Muscle of arm (tissue), 12 donors: ENCODE data around the gene ADAP1. TPM values are rescaled to one million over a fixed set of nuclear protein-coding genes. Genes with fewer than 3 reads are reported as not detected.
"Not testable (repeated sequence)": the region's sequence is repeated elsewhere in the genome, so short reads cannot be mapped to it uniquely, and the experiment has no call there.

Source experiments
- DNase-seq: peaks from one replicate; pipeline ENCODE4 v3.0.0-alpha.2; 2013
- polyA plus RNA-seq, 12 donors: library from polyadenylated mRNA; unstranded; fragments of 120-200 nt; gene quantifications; one replicate each; pipeline ENCODE4 v1.2.1, GENCODE V29; 2013; ENCODE audit not compliant: insufficient read length in 12 of 12

The ADAP1 gene
- polyA plus RNA-seq, 12 donors = 1.1 to 11.1 (median 2.4) TPM; not detected in 1

DNA sequence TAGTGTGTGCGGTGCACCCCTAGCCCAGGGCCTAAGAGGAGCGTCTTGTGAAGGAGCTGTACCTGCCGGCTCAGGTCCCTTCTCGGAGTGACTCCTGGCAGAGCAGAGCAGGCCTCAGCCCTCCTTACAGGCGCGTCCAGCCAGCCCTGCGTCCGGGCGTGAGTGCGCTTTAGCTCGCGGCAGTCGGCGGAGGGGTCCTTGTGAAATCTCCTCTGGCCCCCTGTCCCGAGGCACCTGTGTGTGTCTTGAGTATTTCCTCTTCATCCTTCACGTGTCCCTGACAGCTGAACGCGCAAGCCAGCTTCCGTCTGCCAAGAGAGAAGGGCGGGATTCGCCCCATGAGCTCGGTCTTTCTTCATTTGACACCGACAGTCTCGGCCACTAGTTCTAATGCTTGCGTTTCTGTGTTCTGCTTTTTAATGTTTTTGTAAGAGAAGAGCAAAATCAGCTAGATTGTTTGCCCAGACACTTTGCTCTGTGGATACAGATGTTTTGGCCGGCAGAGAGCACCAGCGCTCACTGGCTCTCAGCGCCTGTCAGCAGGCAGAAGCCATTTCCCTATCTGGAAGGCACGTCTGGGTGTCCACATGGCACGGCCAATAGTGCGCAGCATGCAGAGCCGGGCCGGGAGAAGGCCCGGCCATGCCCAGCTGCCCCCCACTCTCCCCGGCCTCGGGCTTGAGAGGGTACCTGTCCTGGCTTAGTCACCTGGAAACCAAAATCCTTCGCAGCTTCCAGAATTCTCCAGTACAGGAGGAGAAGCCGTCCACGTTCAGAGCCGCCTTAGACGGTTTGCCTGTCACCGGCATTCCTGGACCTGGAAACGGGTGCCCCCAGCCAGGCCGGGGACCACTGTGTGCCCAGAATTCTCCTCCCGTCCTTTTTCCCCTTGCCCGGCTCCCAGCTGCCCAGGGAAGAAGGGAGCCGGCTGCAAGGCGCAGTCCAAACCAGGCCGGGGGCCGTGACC lies 71.1 kb downstream of the ADAP1 start:
- DNase-seq = no peak

DNA sequence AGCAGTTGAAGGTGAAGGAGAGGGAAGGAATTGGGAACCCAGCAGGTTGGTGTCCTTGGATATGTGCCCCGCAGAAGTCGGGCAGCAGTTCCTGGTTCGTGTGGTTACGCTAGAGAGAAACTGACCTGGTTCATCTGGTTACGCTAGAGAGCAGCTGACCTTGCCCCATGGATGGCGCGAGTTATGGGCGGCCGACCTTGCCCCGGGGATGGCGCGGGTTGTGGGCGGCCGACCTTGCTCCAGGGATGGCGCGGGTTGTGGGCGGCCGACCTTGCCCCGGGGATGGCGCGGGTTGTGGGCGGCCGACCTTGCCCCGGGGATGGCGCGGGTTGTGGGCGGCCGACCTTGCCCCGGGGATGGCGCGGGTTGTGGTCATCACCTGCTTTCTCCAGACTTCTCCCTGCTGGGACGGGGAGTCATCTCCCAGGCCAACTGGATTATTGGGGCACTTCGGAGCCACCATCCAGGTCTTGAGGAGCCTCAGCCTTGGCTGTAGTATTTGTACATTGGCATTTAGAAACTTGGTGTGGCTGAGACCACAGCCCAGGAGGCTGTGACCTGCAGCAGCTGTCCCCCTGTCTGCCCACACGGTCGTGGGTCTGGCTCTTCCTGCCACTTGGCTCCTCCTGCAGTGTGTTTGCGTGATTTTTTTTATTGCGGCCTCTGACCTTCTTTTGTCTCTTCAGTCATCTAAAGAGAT lies 72.0 kb downstream of the ADAP1 start:
- no peak for DNase-seq

DNA sequence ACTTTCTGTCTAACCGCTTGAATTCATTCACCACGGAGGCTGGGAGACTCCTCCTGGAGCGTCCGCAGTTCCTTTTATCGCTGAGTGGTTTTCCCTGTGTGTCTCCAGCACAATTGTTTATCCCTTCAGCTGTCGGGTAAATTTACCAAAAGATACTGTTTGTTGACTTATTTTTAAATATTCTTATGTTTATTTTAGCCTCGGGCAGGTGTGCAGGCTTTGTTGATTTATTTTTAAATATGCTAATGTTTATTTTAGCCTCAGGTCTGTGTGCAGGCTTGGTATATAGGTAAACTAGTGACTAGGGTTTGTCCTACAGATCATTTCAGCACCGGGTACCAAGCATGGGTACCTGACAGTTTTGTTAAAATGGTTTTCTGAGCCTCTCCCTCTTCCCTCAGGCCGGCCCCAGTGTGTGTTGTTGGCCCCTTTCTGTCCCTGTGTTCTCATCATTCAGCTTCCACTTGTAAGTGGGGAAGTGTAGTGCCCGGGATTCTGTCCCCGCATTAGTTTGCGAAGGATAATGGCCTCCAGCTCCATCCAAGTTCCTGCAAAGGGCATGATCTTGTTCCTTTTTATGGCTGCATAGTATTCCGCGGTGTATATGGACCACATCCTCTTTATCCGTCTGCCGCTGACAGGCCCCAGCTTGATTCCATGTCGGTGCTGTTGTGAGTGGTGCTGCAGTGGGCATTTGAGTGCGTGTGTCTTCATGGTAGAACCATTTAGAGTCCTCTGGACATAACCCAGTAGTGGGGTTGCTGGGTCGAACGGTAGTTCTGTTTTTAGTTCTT lies 72.8 kb downstream of the ADAP1 start:
- no peak for DNase-seq

DNA sequence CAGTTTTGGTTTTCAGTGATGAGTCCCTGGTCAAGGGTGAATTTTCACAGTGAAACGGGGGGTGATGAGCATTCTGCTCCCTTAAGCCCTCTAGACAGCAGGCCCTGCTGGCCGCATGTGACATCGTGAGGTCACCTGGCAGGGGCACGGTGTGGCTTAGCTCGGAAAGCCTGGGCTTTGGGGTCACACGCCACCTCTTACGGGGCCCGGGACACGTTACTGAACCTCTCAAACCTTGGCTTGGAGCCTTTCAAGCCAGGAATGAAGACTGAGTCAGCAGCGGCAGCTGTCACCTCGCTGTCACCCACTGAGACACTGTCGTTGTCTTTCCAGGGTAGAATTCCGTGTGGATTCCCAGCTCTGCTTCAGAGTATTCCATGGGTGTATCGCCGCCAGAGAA lies 74.0 kb downstream of the ADAP1 start:
- DNase-seq = no peak

DNA sequence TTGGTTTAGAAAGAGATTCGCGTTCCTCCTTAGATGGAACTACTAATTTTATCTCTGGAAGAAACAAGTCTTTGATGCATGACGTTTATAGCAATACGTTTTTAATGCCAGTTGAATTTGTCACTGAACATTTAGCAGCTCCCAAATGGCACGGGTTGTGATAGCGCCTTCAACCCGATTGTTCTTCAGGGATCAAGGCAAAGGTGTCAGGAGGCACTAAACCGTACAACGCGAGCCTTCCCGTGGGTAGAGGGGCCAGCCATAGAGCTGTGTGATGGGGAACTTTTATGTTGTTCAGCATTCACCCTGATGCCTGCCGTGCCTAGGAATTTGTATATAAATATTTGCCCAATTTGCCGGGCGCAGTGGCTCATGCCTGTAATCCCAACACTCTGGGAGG lies 74.8 kb downstream of the ADAP1 start:
- no peak for DNase-seq

DNA sequence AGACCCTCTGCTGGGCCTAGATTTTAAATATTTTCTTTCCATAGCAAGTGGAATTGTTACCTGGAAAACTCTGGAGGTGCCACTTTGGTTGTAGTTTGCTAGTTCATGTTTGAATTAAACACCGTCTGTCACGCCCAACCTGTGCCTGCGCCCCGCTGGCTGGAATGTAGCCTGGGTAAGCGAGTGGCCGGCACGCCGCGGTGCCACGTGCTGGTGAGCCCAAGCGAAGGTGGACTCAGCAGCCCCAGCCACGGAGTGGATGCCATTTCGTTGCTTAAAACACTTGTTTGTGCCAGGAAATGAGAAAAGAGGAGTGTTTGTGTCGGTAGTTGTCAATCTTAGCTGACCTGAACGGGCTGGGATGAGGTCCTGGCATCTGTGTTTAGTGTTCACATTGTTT lies 75.4 kb downstream of the ADAP1 start:
- no peak for DNase-seq

DNA sequence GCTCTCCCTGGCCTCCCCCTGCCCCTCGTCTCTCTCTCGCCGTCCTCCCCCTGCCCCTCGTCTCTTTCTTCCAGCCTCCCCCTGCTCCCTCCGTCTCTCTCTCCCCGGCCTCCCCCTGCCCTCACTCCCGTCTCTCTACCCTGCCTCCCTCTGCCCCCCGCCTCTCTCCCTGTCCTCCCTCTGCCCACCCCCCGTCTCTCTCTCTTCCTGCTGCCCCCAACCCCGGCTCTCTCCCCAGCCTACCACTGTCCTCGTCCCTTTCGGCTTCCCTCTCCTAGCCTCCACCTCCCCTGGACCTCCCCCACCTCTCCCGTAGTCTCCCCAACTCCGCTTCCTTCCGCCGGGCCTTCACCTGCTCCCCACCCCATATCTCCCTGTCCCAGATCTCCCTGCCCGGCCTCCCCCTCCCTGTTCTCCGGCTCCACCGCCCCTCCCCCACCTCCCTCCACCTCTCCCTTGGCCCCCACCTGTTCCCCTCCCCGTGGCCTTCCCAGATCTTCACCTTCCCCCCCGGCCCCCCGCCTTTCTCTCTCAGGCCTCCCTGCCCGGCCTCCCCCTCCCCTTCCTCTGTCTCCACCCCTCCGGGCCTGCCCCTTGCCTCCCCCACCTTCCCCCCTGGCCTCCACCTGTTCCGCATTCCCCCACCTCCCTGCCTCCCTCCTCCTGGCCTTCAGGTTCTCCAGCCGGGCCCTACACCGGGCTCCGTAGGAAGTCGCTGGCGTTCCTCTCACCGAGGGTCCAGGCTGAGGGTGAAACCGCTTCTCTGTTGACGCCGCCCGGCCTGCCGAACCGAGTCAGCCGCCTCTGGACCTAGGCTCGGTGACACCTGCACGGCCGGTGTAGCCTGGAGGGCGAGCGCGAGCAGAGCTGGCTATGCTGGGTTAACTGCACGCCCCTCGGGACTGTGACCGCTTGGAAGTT lies 76.9 kb downstream of the ADAP1 start:
- no peak for DNase-seq

DNA sequence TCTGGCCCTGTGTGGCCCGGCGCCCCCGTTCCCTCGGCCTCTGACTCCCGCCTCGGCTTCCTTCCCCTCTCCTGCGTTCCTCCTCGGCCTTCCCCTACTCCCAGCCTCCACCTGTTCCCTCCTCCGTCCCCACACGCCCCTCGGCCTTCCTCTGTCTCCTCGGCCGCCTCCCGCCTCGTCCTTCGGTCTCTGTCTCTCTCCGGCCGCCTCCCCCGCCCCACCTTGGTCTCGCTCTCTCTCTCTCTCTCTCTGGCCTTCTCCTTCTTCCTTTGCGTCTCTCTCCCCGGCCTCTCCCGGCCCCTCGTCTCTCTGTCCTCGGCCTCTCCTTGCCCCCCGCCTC lies 77.5 kb downstream of the ADAP1 start:
- no peak for DNase-seq

DNA sequence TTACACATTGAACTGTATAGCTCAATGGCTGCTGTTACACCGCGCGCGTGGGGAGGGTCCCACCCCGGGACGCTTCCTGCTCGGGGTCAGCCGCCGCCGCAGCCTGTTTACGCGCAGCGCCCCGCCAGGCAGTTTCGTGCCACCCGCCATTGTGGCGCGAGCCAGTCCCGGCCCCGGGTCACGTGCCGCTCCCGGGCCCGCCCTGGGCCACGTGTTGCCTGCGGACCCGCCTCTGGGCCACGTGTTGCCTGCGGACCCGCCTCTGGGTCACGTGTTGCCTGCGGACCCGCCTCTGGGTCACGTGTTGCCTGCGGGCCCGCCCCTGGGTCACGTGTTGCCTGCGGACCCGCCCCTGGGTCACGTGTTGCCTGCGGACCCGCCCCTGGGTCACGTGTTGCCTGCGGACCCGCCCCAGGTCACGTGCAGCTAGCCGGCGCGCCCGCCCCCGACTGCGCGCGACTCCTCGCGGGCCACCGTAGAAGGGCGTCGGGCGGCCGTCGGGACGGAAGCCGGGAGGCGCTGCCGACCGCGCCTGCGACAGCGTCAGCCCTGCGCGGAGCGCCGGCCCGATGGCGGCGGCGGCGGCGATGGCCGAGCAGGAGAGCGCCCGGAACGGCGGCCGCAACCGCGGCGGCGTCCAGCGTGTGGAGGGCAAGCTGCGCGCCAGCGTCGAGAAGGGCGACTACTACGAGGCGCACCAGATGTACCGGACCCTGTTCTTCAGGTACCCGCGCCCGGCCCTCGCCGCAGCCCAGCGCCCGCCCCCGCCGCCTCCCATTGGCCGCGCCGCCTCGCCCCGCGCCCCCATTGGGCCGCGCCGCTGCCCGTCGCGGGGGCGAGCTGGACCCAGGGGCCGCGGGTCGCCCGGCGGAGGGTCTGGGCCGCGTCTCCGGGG lies 78.2 kb downstream of the ADAP1 start, which contains the start of gene GET4:
Gene GET4 (plus strand): TSS at position 478 of the 895 bp plus-strand sequence. CDS start 92 bp downstream, at position 570.
- DNase-seq = peak; percentile 92

DNA sequence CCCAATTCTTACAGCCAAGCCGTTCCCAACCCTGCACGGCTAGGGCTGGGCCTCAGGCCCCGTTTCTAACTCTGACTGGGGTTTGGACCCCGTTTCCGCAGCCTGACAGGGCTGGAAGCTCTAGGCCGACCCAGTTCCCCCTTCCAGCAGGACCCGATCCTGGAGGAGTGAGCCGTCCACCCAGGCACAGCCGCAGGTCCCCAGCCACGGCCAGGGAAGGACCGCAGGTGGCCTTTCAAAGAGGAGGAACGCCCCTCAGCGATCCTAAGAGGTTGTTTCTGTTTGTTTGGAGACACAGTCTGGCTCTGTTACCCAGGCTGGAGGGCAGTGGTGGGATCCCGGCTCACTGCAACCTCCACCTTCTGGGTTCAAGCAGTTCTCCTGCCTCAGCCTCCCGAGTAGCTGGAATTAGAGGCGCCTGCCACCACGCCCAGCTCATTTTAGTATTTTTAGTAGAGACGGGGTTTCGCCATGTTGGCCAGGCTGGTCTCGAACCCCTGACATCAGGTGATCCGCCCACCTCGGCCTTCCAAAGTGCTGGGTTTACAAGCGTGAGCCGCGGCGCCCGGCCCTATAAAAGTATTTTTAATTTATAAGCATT lies 78.9 kb downstream of the ADAP1 start:
- DNase-seq = no peak

DNA sequence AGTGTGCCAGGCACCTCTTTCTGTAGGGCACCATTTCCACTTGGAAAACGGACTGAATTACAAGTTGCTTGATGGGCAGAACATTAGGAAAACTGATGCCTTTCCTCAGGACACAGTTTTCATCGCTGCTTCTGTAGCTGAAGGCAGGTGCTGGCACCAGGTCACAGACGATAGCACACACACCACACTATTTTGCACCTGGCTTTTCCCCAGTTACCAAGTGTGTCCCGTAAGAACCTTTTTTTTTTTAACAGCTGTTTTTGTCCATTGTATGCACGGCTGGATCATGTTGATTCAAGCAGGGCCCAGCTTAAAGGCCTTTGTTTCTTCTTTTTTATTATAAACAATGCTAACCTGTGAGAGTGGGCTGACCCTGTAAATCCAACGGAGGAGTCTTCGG lies 79.4 kb downstream of the ADAP1 start:
- DNase-seq = no peak

DNA sequence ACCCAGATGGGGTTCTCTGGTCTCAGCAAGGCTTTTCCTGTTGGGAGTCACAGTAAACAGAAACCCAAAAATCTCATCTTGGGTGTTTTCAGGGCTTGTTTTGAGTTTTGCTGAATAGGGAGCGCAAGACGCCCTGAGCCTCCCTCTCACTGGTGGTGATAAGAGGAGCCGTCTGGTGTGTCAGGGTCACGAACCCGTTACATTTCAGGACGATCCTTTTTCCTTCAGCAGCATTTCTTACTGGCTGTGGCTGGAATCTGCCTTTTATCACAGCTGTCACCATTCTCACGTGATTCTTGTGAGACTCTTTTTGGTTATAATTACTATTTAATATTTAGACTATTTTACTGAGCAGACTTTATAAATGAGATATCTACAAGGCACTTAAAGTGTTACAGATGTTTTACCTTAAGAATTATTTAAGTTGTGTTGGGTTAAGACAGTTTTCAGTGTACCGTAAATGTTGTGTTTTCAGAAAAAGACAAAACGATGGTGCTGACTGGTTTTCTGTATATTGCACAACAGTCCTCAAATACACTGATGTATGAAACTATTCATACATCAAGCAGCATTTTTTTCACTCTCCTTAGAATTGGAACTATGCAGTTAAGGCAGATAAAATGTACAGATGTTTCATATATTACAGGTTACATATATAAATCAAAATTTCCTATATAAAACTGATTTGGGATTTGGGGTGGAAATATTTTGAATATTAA lies 80.3 kb downstream of the ADAP1 start:
- DNase-seq = no peak

DNA sequence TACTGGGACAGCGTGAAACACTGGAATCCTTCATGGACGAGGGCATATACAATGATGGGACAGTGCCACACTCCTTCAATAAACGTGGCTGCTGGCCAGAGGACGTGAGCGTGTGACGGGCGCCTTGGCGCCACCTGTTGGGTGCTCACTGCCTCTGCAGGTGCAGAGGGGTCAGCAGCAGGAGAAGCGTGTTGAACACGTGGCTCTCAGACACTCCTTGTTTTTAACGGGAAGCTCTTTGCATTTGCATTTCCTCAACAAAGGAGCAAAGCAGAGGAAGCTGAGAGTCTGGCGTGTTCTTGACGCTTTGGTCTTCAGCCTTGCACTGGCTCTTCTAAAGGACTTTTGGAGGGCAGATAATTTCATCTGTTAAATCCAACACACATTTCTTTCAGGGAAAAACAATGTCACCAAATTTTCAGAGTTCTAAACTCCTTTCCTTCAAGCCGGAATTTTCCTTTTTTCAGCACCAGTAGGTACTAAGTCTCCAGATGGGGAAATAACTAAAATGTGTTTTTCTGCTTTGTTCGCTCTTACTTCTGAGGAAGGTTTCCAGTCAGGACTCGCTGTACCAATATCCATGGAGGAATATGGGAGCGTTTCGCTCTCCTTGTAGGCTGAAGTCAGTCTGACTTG lies 81.0 kb downstream of the ADAP1 start:
- DNase-seq = peak; percentile 79

DNA sequence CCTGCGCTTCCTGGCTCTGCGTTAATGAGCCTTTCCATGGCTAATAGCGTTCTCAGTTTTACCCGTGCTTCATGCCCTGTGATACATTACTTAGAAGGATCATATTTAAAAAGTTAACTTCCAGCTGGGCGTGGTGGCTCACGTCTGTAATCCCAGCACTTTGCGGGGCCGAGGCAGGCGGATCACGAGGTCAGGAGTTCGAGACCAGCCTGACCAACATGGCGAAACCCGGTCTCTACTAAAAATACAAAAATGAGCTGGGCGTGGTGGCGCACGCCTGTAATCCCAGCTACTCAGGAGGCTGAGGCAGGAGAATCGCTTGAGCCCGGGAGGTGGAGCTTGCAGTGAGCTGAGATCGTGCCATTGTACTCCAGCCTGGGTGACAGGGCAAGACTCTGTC lies 81.8 kb downstream of the ADAP1 start:
- not testable (repeated sequence) for DNase-seq

DNA sequence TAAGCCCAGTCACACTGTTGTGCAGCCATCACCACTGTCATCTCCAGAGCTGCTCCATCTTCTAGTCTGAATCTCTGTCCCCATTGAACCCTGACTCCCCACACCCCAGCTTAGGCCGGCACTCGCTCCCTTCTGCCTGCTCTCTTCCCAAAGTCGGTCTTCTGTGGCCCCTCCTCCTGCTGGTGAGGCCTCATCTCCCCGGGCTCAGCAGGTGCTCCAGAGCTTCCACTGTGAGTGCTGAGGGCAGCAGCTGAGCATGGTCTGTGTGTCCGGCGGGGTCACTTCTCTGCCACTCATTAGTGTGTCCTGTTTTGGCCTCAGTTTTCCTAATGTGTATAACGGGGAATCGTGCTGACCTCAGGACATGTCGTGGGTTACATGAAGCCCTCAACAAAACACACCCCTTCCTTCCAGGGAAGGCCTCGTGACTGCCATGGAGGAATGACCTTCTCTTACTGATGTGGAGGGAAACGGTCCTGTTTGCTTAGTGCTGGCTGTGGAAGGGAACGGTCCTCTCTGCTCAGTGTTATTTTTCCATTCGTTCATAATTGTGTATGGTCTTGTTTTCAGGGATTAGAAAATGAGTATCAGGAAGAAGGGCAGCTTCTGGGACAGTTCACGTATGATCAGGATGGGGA lies 82.5 kb downstream of the ADAP1 start:
- DNase-seq = no peak

DNA sequence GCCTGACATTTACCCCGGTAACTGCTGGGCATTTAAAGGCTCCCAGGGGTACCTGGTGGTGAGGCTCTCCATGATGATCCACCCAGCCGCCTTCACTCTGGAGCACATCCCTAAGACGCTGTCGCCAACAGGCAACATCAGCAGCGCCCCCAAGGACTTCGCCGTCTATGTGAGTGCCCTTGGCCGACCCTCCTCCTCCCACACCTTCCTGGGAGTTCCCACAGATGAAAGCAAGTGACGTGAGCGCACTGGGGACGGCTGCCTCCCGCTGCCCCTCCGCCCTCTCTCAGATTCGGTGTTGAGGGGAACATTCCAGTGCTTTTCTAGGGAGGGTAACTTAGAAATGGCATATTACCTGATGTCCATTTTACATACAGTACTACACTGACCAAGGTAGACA lies 85.1 kb downstream of the ADAP1 start:
- DNase-seq = no peak

DNA sequence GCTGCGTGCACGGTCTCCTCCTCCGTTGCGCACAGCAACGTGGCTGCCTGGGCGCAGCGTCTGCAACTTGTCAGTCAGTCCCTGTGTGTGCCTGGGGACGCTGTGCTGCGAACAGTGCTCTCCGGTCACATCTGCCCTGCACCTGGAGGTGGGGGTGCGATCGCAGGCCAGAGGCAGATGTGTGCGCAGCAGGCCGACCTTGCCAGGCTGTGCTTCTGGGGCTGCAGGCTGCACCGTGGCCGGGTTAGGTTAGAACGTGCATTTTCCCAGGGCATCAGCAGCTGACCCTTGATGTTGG lies 86.3 kb downstream of the ADAP1 start:
- no peak for DNase-seq
